Stimulated activated CD8-positive, alpha-beta memory T cell treated with anti-CD3 and anti-CD28 coated beads, Interleukin-12 subunit alpha, Interleukin-12 subunit beta, amount 100 ng/mL, for 4 hours (primary cell): ENCODE measurements around the gene TMEM266.

Experiments
- DNase-seq: peaks from one replicate; pipeline ENCODE4 v3.0.0-alpha.2; 2020; ENCODE audit warnings: low read depth

Gene TMEM266

GRCh38 chr15:76201536-76202255, 141.9 kb downstream of the TMEM266 start:
- no peak for DNase-seq

GRCh38 chr15:76203346-76204108, 143.7 kb downstream of the TMEM266 start:
- no peak for DNase-seq

- no peak for DNase-seq
These were observed 144.5 kb downstream of the TMEM266 start for GRCh38 chr15:76204109-76204845.

- no peak for DNase-seq
These were observed 145.2 kb downstream of the TMEM266 start for GRCh38 chr15:76204916-76205460.

- no peak for DNase-seq
These were observed 146.7 kb downstream of the TMEM266 start for GRCh38 chr15:76206325-76206976.

GRCh38 chr15:76208084-76208785, 148.4 kb downstream of the TMEM266 start:
- DNase-seq: no peak

GRCh38 chr15:76208786-76209424, 149.1 kb downstream of the TMEM266 start:
- no peak for DNase-seq

GRCh38 chr15:76209523-76209922, 149.7 kb downstream of the TMEM266 start:
- DNase-seq: no peak

- DNase-seq: no peak
These were observed 150.2 kb downstream of the TMEM266 start for GRCh38 chr15:76209942-76210341.

- DNase-seq: no peak
These were observed 155.8 kb downstream of the TMEM266 start for GRCh38 chr15:76215634-76216033.

GRCh38 chr15:76217029-76217881, 157.5 kb downstream of the TMEM266 start:
- no peak for DNase-seq

- no peak for DNase-seq
These were observed 158.1 kb downstream of the TMEM266 start for GRCh38 chr15:76217882-76218217.

GRCh38 chr15:76221085-76221767, 161.4 kb downstream of the TMEM266 start:
- DNase-seq: no peak

- DNase-seq: no peak
These were observed 162.4 kb downstream of the TMEM266 start for GRCh38 chr15:76222159-76222558.

GRCh38 chr15:76223521-76223920, 163.7 kb downstream of the TMEM266 start:
- DNase-seq: no peak

GRCh38 chr15:76229266-76229665, 169.5 kb downstream of the TMEM266 start:
- DNase-seq: no peak

- DNase-seq: no peak
These were observed 174.1 kb downstream of the TMEM266 start for GRCh38 chr15:76233921-76234320.

- DNase-seq: no peak
These were observed 174.6 kb downstream of the TMEM266 start for GRCh38 chr15:76234337-76234889.

GRCh38 chr15:76235186-76235826, 175.5 kb downstream of the TMEM266 start:
- DNase-seq: no peak
